SU-DHL-6 (cell line): ENCODE data around the gene ST7.

Experiments
- CTCF ChIP-seq: fragments of 200-600 bp; sonication (generic); IDR thresholded peaks from one replicate; pipeline ENCODE4 v1.5.1; 2017; ENCODE audit warnings: antibody characterized with exemption, mild to moderate bottlenecking, low read length, moderate library complexity; ENCODE audit not compliant: insufficient read depth, poor library complexity, severe bottlenecking
- EZH2phosphoT487 ChIP-seq: fragments of 200-600 bp; sonication (generic), shearing (Covaris generic); conservative IDR thresholded peaks from 2 replicates; pipeline ENCODE4 v1.6.1; 2018; ENCODE audit warnings: mild to moderate bottlenecking, antibody characterized with exemption, low read length, moderate library complexity, mixed read lengths

GRCh38 chr7:117117172-117117571, 163.9 kb downstream of the ST7 start:
- TF ChIP-seq CTCF (no peak), EZH2phosphoT487 (no peak)
